Endothelial cell of umbilical vein (primary cell): ENCODE measurements around the gene YPEL1. TPM values are rescaled to one million over a fixed set of nuclear protein-coding genes. Genes with fewer than 3 reads are reported as not detected.
A peak's percentile ranks its signal among the peaks of the same experiment; 100 is the strongest.

ENCODE experiments used
- BruUV-seq: library from RNA; stranded (reverse); fragments of 400-500 nt; replicated peaks from 2 replicates; lab custom pipeline; 2021; lab: Mats Ljungman, UMichigan
- CTCF ChIA-PET: fragments of 300-600, 350-600 bp; sonication (Branson Sonifier 250); formaldehyde crosslinking; loops from one replicate; lab custom pipeline; 2021; ENCODE audit warnings: antibody characterized with exemption, inconsistent platforms; lab: Charles Lee
- POLR2A ChIA-PET: fragments of 300-600, 350-600 bp; sonication (Branson Sonifier 250); formaldehyde crosslinking; loops from one replicate; lab custom pipeline; 2021; ENCODE audit warnings: antibody characterized with exemption, inconsistent platforms; lab: Charles Lee
- DNase-seq: peaks from one replicate; pipeline ENCODE4 v3.0.0-alpha.2; 2011; ENCODE audit warnings: low read depth, low spot score
- FAIRE-seq: peaks from 2 replicates; lab custom pipeline; 2011; peaks lifted over from hg19 to GRCh38; lab: Jason Lieb, UNC
- H2AFZ ChIP-seq: 2 replicates; pipeline ENCODE4 v1.6.0; 2012; ENCODE audit warnings: low read depth, low read length, control low read depth, inconsistent platforms
- H3K27ac ChIP-seq: 2 replicates; pipeline ENCODE4 v1.5.1; 2011; ENCODE audit warnings: low read depth, mild to moderate bottlenecking, control low read depth, low read length, moderate library complexity; ENCODE audit not compliant: insufficient read depth
- H3K27me3 ChIP-seq, 2 experiments: 2 replicates each; pipeline versions ENCODE4 v1.6.0 to v1.6.1; 2011; ENCODE audit warnings: low read length in 2 of 2, mixed read lengths in 1 of 2; ENCODE audit not compliant: control insufficient read depth in 2 of 2, insufficient read depth in 2 of 2
- H3K36me3 ChIP-seq, 2 experiments: 2 replicates in 1 of 2; 3 replicates in 1 of 2; pipeline ENCODE4 v1.5.1; 2011; ENCODE audit warnings: low read length in 2 of 2, mild to moderate bottlenecking in 1 of 2, moderate library complexity in 1 of 2; ENCODE audit not compliant: control insufficient read depth in 2 of 2, insufficient read depth in 2 of 2; ENCODE audit errors: extremely low read depth in 1 of 2
- H3K4me1 ChIP-seq: 3 replicates; pipeline ENCODE4 v1.5.1; 2011; ENCODE audit warnings: mild to moderate bottlenecking, low read length; ENCODE audit not compliant: control insufficient read depth, insufficient read depth; ENCODE audit errors: extremely low read depth
- H3K4me2 ChIP-seq: 2 replicates; pipeline ENCODE4 v1.6.1; 2011; ENCODE audit warnings: low read length, control low read depth, mixed read lengths; ENCODE audit not compliant: insufficient read depth
- H3K4me3 ChIP-seq, 3 experiments: fragments of 200-600 bp in 1 of 3; sonication (generic), shearing (Covaris generic) in 1 of 3; replicated peaks in 1 of 3; 2 replicates each; pipeline ENCODE4 v1.5.1; 2011 to 2016; ENCODE audit warnings: control low read depth in 3 of 3, low read length in 3 of 3, mild to moderate bottlenecking in 2 of 3, inconsistent platforms in 1 of 3, low read depth in 1 of 3, moderate library complexity in 1 of 3; ENCODE audit not compliant: insufficient read depth in 1 of 3
- H3K79me2 ChIP-seq: 2 replicates; pipeline ENCODE4 v1.6.0; 2012; ENCODE audit warnings: low read length, inconsistent platforms; ENCODE audit not compliant: control insufficient read depth, insufficient read depth
- H3K9ac ChIP-seq: replicated peaks from 2 replicates; pipeline ENCODE3; 2011; ENCODE audit warnings: low read length, control low read depth; ENCODE audit not compliant: insufficient read depth; ENCODE audit errors: extremely low read depth
- H3K9me1 ChIP-seq: replicated peaks from 3 replicates; pipeline ENCODE4 v1.6.0; 2011; ENCODE audit warnings: mild to moderate bottlenecking, low read length; ENCODE audit not compliant: control insufficient read depth, insufficient read depth; ENCODE audit errors: extremely low read depth
- H3K9me3 ChIP-seq: replicated peaks from 2 replicates; pipeline ENCODE4 v1.5.1; 2012; ENCODE audit warnings: low read length, inconsistent platforms; ENCODE audit not compliant: control insufficient read depth, insufficient read depth
- H4K20me1 ChIP-seq: replicated peaks from 2 replicates; pipeline ENCODE3; 2011; ENCODE audit warnings: mild to moderate bottlenecking, low read length; ENCODE audit not compliant: control insufficient read depth, insufficient read depth; ENCODE audit errors: extremely low read depth
- CTCF ChIP-seq, 2 donors: IDR thresholded peaks; 1 replicate in 1 of 2; 2 replicates in 1 of 2; pipeline ENCODE4 v1.5.1; 2011; ENCODE audit warnings: low read length in 2 of 2, mild to moderate bottlenecking in 2 of 2, moderate library complexity in 2 of 2, control low read depth in 1 of 2, inconsistent platforms in 1 of 2, low read depth in 1 of 2; ENCODE audit not compliant: insufficient read depth in 1 of 2; ENCODE audit errors: extremely low read depth in 1 of 2
- EZH2 ChIP-seq: IDR thresholded peaks from 2 replicates; pipeline ENCODE4 v1.6.1; 2012; ENCODE audit warnings: borderline replicate concordance, low read depth, mild to moderate bottlenecking, moderate library complexity, low read length, inconsistent platforms; ENCODE audit not compliant: severe bottlenecking
- FOS ChIP-seq: IDR thresholded peaks from 2 replicates; pipeline ENCODE4 v1.6.1; 2011; ENCODE audit warnings: mild to moderate bottlenecking, low read length, moderate library complexity, borderline replicate concordance; ENCODE audit not compliant: insufficient read depth
- GATA2 ChIP-seq: IDR thresholded peaks from 2 replicates; pipeline ENCODE4 v1.7.0; 2011; ENCODE audit warnings: low read depth, mild to moderate bottlenecking, moderate library complexity, mixed read lengths, low read length; ENCODE audit not compliant: insufficient read length, insufficient read depth
- JUN ChIP-seq: IDR thresholded peaks from 2 replicates; pipeline ENCODE4 v1.6.1; 2011; ENCODE audit warnings: borderline replicate concordance, low read depth; ENCODE audit not compliant: insufficient read length, insufficient read depth
- MYC ChIP-seq: IDR thresholded peaks from one replicate; pipeline ENCODE4 v1.6.1; 2011; ENCODE audit warnings: mild to moderate bottlenecking, low read depth, low read length
- POLR2A ChIP-seq: IDR thresholded peaks from 2 replicates; pipeline ENCODE4 v1.6.1; 2012; ENCODE audit warnings: low read depth, mild to moderate bottlenecking, control low read depth, low read length
- POLR2AphosphoS5 ChIP-seq: IDR thresholded peaks from 2 replicates; pipeline ENCODE4 v1.6.1; 2012; ENCODE audit warnings: low read depth, mild to moderate bottlenecking, control low read depth, low read length, moderate library complexity; ENCODE audit not compliant: insufficient read depth
- dilution Hi-C: fragments of 300-500 bp; cut with MboI; formaldehyde crosslinking; loops from one replicate; pipeline ENCODE4 v1.15.0; 2019; ENCODE audit warnings: low sequenced_read_pairs; ENCODE audit not compliant: extremely low pct_ligation_motif_present
- intact Hi-C: fragments of 100-400 bp; cut with micrococcal nuclease; formaldehyde crosslinking; loops from one replicate; pipeline ENCODE4 v1.10.0; 2022
- polyA plus RNA-seq, 4 experiments: library from polyadenylated mRNA; depleted of rRNA in 3 of 4; stranded (reverse) in 3 of 4; unstranded in 1 of 4; fragments of >200 nt; gene quantifications; 2 replicates each; pipeline versions ENCODE4 v1.2.1 to v1.2.3, GENCODE V29; 2011 to 2012; ENCODE audit warnings: missing spikeins in 1 of 4
- total RNA-seq: library from RNA; stranded (reverse); gene quantifications from 2 replicates; pipeline ENCODE4 v1.2.3, GENCODE V29; 2021
- TF ChIP-seq, protein P1 (sequence below): IDR thresholded peaks from 2 replicates; pipeline ENCODE4 v1.6.1; 2011; ENCODE audit not compliant: insufficient read depth, insufficient read length

Gene YPEL1
- total and polyA plus RNA-seq, 2 donors (not counting 3 experiments of a cell fraction or from before 2014, with no cell fraction given), result 3.7 to 6.2 TPM

- intact Hi-C loops (loop anchor here (1.0 to 5.0 kb wide), 5 partner anchors 21 to 239 kb away; partner anchors contain the start of genes PPM1F and YPEL1), dilution Hi-C loops (loop anchor here (25.0 kb wide), 1 partner anchor 224 kb away; no protein-coding TSS in a partner anchor)
- Histone ChIP-seq H3K9ac (no peak overlapping the region), H3K4me2 (peak overlapping the region; percentile 21), H3K9me3 (no peaks in the 10 kb centered on the region), H3K27ac (no peak overlapping the region), H3K4me1 (peaks cover 3% of the 10 kb centered on the region), H3K36me3 (no peaks in the 10 kb centered on the region), H2AFZ (no peak overlapping the region), H3K27me3 (no peaks in the 10 kb centered on the region), H3K79me2 (no peaks in the 10 kb centered on the region), H3K4me3 (no peak overlapping the region), H4K20me1 (no peaks in the 10 kb centered on the region), H3K9me1 (no peaks in the 10 kb centered on the region)
- DNase-seq (no peak), FAIRE-seq (no peak)
- TF ChIP-seq FOS (no peak), MYC (no peak), POLR2A (no peak), EZH2 (no peak), CTCF (IDR thresholded peaks at IDR 0.05; ENCODE audit: extremely low read depth in 1 of 2, insufficient read depth in 1 of 2, low read depth in 1 of 2, low read length in 2 of 2) (no peak), GATA2 (no peak), JUN (no peak), POLR2AphosphoS5 (no peak)
- TF ChIP-seq, protein P1, sequence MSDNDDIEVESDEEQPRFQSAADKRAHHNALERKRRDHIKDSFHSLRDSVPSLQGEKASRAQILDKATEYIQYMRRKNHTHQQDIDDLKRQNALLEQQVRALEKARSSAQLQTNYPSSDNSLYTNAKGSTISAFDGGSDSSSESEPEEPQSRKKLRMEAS, result no peak
- CTCF ChIA-PET, result interaction anchor here (0.6 to 2.9 kb wide), 13 partner anchors 13 to 348 kb away, joined by 3 to 27 read pairs (median 4); partner anchors contain the start of gene PPM1F
- no TSS peak for BruUV-seq
- POLR2A ChIA-PET, result interaction anchor here (0.6 kb wide), 1 partner anchor 22 kb away, joined by 3 read pairs; the partner anchor contains the start of gene YPEL1
These were observed 22.1 kb downstream of the YPEL1 start for GRCh38 chr22:21713428-21714058.
